ENCODE results near the gene HLA-DPA1.

Gene HLA-DPA1

GRCh38 chr6:33061987-33062386, 11.5 kb downstream of the HLA-DPA1 start:
- H3K9me3 Mint-ChIP-seq = no peaks in the 10 kb centered on the region
- H3K4me1 Mint-ChIP-seq (ENCODE audit: low read depth) = no peaks in the 10 kb centered on the region
- H3K27ac Mint-ChIP-seq = no peak overlapping the region
- no peak overlapping the region for H3K4me3 Mint-ChIP-seq
- H3K36me3 Mint-ChIP-seq (ENCODE audit: low read depth) = peaks cover 7% of the 10 kb centered on the region
- peaks cover 4% of the 10 kb centered on the region for H3K27me3 Mint-ChIP-seq (ENCODE audit: low read depth)

- H3K4me3 Mint-ChIP-seq = no peak overlapping the region
- no peak overlapping the region for H3K27ac Mint-ChIP-seq
- H3K27me3 Mint-ChIP-seq (ENCODE audit: low read depth) = peaks cover 23% of the 10 kb centered on the region
- H3K4me1 Mint-ChIP-seq (ENCODE audit: low read depth) = no peaks in the 10 kb centered on the region
- no peaks in the 10 kb centered on the region for H3K36me3 Mint-ChIP-seq (ENCODE audit: low read depth)
- H3K9me3 Mint-ChIP-seq = peaks cover 6% of the 10 kb centered on the region
Measured at GRCh38 chr6:33057222-33058150, 16.0 kb downstream of the HLA-DPA1 start.

GRCh38 chr6:33053230-33053629, 20.2 kb downstream of the HLA-DPA1 start:
- Mint-ChIP-seq H3K4me1 (ENCODE audit: low read depth) (no peaks in the 10 kb centered on the region), H3K27me3 (ENCODE audit: low read depth) (peaks cover 28% of the 10 kb centered on the region), H3K9me3 (peaks cover 6% of the 10 kb centered on the region), H3K27ac (no peak overlapping the region), H3K36me3 (ENCODE audit: low read depth) (no peaks in the 10 kb centered on the region), H3K4me3 (no peak overlapping the region)

GRCh38 chr6:33052627-33053026, 20.8 kb downstream of the HLA-DPA1 start:
- peaks cover 34% of the 10 kb centered on the region for H3K27me3 Mint-ChIP-seq (ENCODE audit: low read depth)
- H3K9me3 Mint-ChIP-seq = peaks cover 6% of the 10 kb centered on the region
- no peaks in the 10 kb centered on the region for H3K36me3 Mint-ChIP-seq (ENCODE audit: low read depth)
- H3K27ac Mint-ChIP-seq = no peak overlapping the region
- H3K4me1 Mint-ChIP-seq (ENCODE audit: low read depth) = no peaks in the 10 kb centered on the region
- no peak overlapping the region for H3K4me3 Mint-ChIP-seq

GRCh38 chr6:33050014-33050810, 23.2 kb downstream of the HLA-DPA1 start:
- Mint-ChIP-seq H3K4me3 (no peak overlapping the region), H3K27ac (no peak overlapping the region), H3K9me3 (peaks cover 6% of the 10 kb centered on the region), H3K27me3 (ENCODE audit: low read depth) (peaks cover 46% of the 10 kb centered on the region), H3K36me3 (ENCODE audit: low read depth) (no peaks in the 10 kb centered on the region), H3K4me1 (ENCODE audit: low read depth) (no peaks in the 10 kb centered on the region)

- Mint-ChIP-seq H3K27ac (no peak overlapping the region), H3K27me3 (ENCODE audit: low read depth) (peaks cover 53% of the 10 kb centered on the region), H3K9me3 (peaks cover 6% of the 10 kb centered on the region), H3K4me1 (ENCODE audit: low read depth) (no peaks in the 10 kb centered on the region), H3K36me3 (ENCODE audit: low read depth) (no peaks in the 10 kb centered on the region), H3K4me3 (no peak overlapping the region)
Measured at GRCh38 chr6:33049323-33050013, 24.0 kb downstream of the HLA-DPA1 start.

GRCh38 chr6:33040157-33040556, 33.3 kb downstream of the HLA-DPA1 start:
- Mint-ChIP-seq H3K36me3 (ENCODE audit: low read depth) (no peaks in the 10 kb centered on the region), H3K9me3 (peaks cover 12% of the 10 kb centered on the region), H3K27ac (no peak overlapping the region), H3K4me3 (no peak overlapping the region), H3K4me1 (ENCODE audit: low read depth) (no peaks in the 10 kb centered on the region), H3K27me3 (ENCODE audit: low read depth) (peaks cover 74% of the 10 kb centered on the region)

GRCh38 chr6:33036535-33036934, 36.9 kb downstream of the HLA-DPA1 start:
- H3K4me3 Mint-ChIP-seq = no peak overlapping the region
- peaks cover 3% of the 10 kb centered on the region for H3K36me3 Mint-ChIP-seq (ENCODE audit: low read depth)
- H3K27me3 Mint-ChIP-seq (ENCODE audit: low read depth) = peaks cover 81% of the 10 kb centered on the region
- peaks cover 13% of the 10 kb centered on the region for H3K9me3 Mint-ChIP-seq
- no peaks in the 10 kb centered on the region for H3K4me1 Mint-ChIP-seq (ENCODE audit: low read depth)
- no peak overlapping the region for H3K27ac Mint-ChIP-seq

- H3K4me1 Mint-ChIP-seq (ENCODE audit: low read depth) = peaks cover 5% of the 10 kb centered on the region
- H3K27ac Mint-ChIP-seq = no peak overlapping the region
- peaks cover 3% of the 10 kb centered on the region for H3K36me3 Mint-ChIP-seq (ENCODE audit: low read depth)
- H3K27me3 Mint-ChIP-seq (ENCODE audit: low read depth) = peaks cover 72% of the 10 kb centered on the region
- no peak overlapping the region for H3K4me3 Mint-ChIP-seq
- H3K9me3 Mint-ChIP-seq = peaks cover 13% of the 10 kb centered on the region
Measured at GRCh38 chr6:33034554-33034953, 38.9 kb downstream of the HLA-DPA1 start.

- peak overlapping the region; percentile 71 for H3K27ac Mint-ChIP-seq
Measured at GRCh38 chr6:33030245-33030644, 43.2 kb downstream of the HLA-DPA1 start.

GRCh38 chr6:33029328-33030184, 43.9 kb downstream of the HLA-DPA1 start:
- H3K4me1 Mint-ChIP-seq (ENCODE audit: low read depth) = peaks cover 19% of the 10 kb centered on the region
- H3K27ac Mint-ChIP-seq = peak overlapping the region; percentile 81
- peaks cover 3% of the 10 kb centered on the region for H3K9me3 Mint-ChIP-seq
- peaks cover 27% of the 10 kb centered on the region for H3K27me3 Mint-ChIP-seq (ENCODE audit: low read depth)
- no peak overlapping the region for H3K4me3 Mint-ChIP-seq
- H3K36me3 Mint-ChIP-seq (ENCODE audit: low read depth) = no peaks in the 10 kb centered on the region

More at GRCh38 chr6:33030245-33030644, 43.2 kb downstream of the HLA-DPA1 start:
- Mint-ChIP-seq H3K27me3 (ENCODE audit: low read depth) (peaks cover 34% of the 10 kb centered on the region), H3K4me1 (ENCODE audit: low read depth) (peaks cover 19% of the 10 kb centered on the region), H3K4me3 (no peak overlapping the region), H3K36me3 (ENCODE audit: low read depth) (peaks cover 3% of the 10 kb centered on the region), H3K9me3 (peaks cover 10% of the 10 kb centered on the region)

- Mint-ChIP-seq H3K4me3 (no peak overlapping the region), H3K36me3 (ENCODE audit: low read depth) (no peaks in the 10 kb centered on the region), H3K27ac (peak overlapping the region; percentile 55), H3K9me3 (no peaks in the 10 kb centered on the region), H3K4me1 (ENCODE audit: low read depth) (peaks cover 19% of the 10 kb centered on the region), H3K27me3 (ENCODE audit: low read depth) (peaks cover 15% of the 10 kb centered on the region)
Measured at GRCh38 chr6:33028220-33028849, 45.1 kb downstream of the HLA-DPA1 start.

GRCh38 chr6:33024521-33024920, 48.9 kb downstream of the HLA-DPA1 start:
- Mint-ChIP-seq H3K4me1 (ENCODE audit: low read depth) (peaks cover 22% of the 10 kb centered on the region), H3K27me3 (ENCODE audit: low read depth) (no peaks in the 10 kb centered on the region), H3K4me3 (no peak overlapping the region), H3K36me3 (ENCODE audit: low read depth) (no peaks in the 10 kb centered on the region), H3K27ac (no peak overlapping the region), H3K9me3 (no peaks in the 10 kb centered on the region)

All from T-helper 1 cell treated with Interleukin-12 subunit alpha and Interleukin-12 subunit beta and Interleukin-4 antibody, amounts not matched to agents 30 μg/mL and 1 μg/mL, for 36 hours (primary cell).